GM19468 (cell line): ENCODE data around the gene PAH.

Experiments used
- ATAC-seq: cut with Tn5 transposase; IDR thresholded peaks from one replicate; pipeline ENCODE4 v1.9.1; 2021; ENCODE audit warnings: mild to moderate bottlenecking, moderate library complexity, moderate number of reproducible peaks; ENCODE audit not compliant: unreplicated experiment; ENCODE audit errors: extremely low read depth

The PAH gene

GRCh38 chr12:102950950-102951619, 34.0 kb upstream of the PAH start:
- ATAC-seq = no peak

DNA sequence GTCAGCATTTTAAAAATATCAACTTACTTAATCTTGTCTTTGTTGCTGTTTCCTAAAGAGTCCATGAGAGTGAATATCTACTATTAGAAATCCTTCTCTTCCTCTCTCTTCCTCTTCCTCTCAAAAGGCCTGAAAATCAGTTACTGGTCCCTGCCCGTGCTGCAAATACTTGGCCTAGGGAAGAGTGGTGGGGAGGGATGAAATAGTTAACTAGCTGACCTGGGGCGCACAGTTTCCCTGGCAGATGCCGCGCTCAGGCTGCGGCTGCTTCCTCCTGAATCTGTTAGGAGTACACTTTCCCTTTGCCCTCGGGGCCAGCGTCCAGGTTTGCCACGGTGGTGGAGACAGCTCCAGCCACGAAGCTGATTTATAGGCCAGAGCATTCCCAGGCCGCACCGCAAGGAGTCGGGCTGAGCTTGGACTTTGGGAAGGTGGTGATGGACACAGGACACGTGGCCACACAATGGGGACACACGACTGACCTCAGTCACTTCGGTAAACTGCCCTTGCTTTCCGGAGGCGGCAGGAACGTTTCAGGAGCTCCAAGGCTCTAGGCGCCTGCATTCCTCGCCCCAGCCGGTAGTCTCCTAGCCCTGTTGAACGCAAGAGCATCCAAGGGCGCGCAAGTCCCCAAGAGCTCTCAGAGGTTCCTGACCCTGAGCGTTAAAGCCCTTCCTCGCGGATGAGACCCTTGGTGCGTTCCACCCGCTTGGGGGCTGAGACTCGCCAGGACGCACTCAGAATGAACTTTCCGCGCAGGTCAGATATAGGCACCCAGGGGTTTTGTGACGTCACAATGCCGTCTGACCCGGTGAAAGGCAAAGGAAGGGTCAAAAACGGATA, 33.3 kb upstream of the PAH start:
- no peak for ATAC-seq

DNA sequence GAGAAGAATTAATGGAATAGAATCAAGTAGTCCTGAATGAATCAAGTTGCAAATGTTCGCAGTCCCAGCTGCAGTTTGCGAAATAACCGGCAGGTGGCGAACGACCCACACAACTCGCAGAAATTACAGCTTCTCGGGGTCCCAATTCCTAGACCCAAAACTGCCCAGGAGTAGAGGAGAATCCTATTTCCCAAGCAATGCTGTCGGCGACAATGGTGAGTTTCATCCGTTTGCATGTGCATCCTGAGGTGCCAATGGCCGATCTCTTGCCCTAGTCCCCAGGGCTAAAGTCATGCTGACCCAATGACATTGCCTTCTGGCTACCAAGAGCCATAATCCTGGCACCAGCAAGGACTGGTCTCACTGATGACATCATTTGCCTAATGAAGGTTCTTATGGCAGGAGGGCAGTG, 31.9 kb upstream of the PAH start:
- ATAC-seq = no peak

DNA sequence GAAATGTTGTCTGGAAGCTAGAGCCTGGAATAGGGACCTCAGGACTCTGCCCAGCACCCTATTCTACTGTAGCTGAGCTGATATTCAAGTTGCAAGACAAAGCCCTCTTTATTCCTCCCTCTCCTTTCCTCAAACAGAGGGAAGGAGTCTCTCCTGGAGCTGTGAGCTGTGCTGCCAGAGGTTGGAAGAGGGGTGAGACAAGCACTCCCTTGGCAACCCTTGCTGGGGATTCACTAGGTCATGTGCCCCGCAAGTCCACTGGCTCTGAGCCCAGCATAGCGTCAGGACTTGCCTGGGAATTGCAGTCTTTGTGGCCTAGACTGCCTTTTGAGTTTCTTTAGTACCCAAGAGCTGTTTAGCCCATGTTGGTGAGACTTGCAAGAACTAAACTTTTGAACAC, 29.0 kb upstream of the PAH start:
- ATAC-seq = no peak

DNA sequence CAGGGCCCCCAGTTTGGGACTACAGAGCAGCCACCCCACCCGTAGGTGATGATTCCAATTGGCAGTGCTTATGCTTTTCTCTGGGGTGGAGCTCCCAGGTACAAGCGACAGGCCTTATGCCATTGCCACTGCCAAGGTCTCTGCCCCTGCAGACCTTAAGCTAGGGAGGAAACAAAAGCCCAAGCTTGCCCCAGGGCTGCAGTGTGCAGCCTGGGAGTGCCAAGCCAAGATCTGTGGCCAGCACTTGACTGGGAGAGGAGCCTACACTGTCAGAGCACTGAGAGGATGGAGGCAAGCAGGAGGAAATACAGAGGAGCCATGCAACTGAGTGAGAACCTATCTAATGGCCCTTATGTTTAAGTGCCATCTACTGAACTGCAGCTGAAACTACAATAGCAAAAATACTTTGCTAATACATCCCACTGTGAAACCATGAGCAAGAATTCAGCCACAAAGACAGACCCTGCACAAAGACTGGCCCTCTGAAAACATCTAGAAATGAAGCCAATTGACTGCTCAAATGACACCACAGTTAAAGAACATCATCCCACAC, 22.7 kb upstream of the PAH start:
- ATAC-seq = no peak

DNA sequence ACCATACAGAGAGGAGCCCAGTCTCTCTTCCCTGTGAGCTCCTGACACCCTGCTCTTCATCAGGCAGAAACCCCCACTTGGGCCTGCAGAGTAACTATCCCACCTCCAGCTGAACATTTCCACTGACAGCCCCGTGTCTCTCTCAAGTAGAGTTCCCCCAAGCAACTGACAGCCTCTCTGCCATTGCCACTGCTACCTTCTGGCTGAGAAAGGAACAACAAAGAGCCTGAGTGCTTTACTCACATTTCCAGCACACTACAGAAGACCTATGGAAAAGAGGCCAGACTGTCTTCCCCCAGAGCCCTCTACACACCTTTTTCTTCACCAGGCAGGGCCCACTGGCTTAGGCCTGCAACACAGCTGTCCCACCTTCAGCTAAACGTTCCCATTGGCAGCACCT, 22.0 kb upstream of the PAH start:
- no peak for ATAC-seq

- no peak for ATAC-seq
These were observed 16.1 kb upstream of the PAH start for GRCh38 chr12:102933168-102933567.

DNA sequence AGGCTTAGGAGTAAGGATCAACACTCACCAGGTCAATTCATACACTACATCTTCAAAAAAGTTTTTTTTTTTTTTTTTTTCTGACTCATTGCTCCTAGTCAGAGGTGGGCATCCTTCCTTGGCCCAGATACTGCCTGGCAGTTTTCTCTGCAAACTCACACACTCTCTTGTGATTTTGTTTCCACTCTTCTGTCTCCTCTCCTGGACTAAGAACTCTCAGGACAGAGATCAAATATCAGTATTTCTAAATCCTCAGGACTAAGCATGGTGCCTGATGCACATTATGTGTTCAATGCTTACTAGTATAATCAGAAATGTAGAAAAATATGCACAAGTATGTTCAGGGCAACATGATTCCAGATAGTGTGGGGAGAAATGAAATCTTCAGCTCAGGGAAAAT, 10.2 kb upstream of the PAH start:
- ATAC-seq = no peak

GRCh38 chr12:102921240-102921639, 4.2 kb upstream of the PAH start:
- no peak for ATAC-seq

DNA sequence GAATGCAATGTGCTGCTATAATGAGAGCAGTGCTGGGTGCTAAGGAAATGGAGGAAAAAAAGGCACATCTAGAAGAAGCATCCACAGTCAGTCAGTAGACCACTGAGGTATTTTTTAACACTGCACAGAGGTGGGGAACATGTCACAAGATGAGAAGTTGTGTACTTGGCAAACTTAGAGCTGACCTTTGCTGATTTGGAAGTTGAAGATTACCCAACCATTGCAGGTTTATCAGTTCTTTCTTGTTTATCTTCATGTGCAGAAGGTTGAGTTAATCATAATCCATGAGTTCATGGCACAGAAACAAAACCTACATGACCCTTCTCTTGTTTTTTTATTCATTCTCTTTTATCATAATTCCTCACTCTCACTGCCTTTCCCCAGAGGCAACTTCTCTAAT, 3.2 kb upstream of the PAH start:
- no peak for ATAC-seq

- no peak for ATAC-seq
These were observed 1.8 kb upstream of the PAH start for GRCh38 chr12:102918840-102919239.

DNA sequence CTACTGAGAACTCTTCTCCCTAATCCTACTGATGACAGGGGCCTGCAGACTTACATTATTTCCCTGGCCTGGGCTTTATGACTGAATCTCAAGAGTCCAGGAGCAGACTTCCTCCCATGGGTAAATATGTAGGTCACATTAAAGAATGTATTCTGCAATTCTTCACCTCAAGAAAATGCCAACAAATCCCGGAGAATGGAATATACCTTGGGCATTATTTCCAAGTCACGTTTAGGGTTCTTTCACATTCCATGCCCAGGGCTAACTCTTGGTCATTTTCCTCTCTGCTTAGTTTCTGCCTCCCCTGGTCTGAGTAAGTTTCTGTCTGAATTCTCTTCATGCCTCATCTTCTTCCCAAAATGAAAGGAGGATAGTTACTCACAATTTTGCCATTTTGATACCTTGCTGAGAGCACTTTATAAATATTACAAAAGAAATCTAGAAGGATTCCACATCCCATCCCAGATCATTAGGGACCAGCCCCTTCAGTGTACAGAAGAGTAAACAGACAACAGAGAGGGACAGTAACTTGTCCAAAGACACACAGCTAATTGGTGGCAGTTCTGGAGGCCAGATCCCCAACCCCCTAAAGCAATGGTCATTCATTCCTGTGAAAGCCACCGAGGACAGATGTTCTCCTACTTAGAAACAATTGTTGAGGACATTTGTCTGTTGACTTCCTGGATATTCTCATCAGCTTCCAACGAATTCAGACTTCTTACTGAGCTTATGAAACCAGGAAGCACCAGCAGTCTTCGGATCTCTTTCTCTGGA, 605 bp downstream of the PAH start:
- no peak for ATAC-seq

DNA sequence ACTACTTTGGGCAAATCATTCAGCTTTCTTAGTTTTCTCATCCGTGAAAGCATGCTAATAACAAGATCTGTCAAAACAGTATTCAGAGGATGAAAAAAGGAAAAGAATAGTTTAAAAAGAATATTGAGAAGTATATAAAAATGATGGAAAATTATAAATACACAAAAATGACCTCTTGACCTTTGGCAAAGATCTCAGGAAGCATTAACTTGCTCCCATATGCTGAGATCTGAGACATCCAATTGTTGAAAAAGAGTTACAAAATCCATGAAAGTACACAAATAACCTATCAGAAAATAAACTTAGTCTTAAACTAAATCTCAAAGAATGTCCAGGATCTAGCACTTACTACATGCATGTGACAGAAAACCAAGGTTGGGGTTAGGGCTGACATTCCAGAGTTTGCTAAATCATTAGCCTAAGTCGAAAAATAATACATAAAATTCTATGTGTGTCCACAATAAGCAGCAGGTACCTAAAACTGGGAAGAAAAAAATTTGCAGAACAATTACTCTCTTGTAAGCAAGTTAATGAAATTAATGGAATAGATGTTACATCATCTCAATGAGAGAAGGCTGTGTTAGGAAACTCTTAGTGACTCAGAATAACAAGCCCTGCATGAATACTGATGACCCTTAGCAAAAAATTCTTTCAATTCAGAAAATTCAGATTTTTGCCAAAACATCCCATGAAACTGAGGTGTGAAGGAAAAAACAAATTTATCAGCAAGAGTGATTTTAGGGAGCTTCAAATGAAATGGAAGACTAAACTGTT, 3.4 kb downstream of the PAH start:
- ATAC-seq = no peak

- ATAC-seq = no peak
These were observed 4.8 kb downstream of the PAH start for GRCh38 chr12:102912258-102912657.

GRCh38 chr12:102911320-102911719, 5.7 kb downstream of the PAH start:
- no peak for ATAC-seq

DNA sequence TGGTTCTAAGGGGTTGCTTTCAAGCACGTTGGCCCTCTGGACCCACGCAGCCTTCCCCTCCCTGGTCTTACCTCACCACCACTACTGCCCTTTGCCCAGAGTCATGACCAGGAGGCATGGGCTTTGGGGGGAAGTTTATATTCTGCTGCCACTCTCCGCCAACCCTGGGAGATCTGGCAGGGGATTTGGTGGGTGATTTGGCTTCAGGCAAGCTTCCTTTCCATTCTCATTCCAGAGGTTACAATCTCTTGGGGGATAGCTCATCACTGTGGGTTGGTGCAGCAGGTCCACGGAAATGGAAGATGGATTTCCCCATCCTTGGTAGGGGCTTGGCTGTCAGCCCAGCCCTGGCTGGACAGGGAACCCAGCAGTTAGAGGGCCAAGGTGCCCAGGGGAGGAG, 6.3 kb downstream of the PAH start:
- no peak for ATAC-seq

- no peak for ATAC-seq
These were observed 6.9 kb downstream of the PAH start for GRCh38 chr12:102910137-102910536.

DNA sequence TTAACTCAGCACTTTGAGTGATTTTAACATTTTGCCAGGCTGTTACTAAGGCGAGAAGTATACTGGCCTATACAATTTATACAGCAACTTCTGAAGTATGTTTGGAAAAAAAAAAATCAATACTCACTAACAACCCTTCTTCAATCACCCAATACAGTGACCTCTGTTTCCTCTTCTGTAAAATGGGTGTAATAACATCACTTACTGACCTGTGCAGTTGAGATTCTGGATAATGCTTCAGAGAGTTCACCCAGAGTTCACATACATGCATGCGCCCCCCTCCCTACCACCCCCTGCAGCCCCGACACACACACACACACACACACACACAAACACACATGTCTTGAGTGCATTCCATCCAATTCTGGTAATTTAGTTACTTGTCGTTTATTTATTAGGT, 9.1 kb downstream of the PAH start:
- no peak for ATAC-seq

GRCh38 chr12:102905229-102905628, 11.8 kb downstream of the PAH start:
- no peak for ATAC-seq
